ENCODE data around the gene CA10. TPM values are rescaled to one million over a fixed set of nuclear protein-coding genes. Genes with fewer than 3 reads are reported as not detected.

CA10 gene
- total RNA-seq, 1 experiment from 2014 or later: not detected

GRCh38 chr17:51643702-51644490 lies 514.6 kb downstream of the CA10 start:
- H3K4me3 Mint-ChIP-seq (ENCODE audit: low read depth, unreplicated experiment): no peak overlapping the region
- TF ChIP-seq, protein P1, sequence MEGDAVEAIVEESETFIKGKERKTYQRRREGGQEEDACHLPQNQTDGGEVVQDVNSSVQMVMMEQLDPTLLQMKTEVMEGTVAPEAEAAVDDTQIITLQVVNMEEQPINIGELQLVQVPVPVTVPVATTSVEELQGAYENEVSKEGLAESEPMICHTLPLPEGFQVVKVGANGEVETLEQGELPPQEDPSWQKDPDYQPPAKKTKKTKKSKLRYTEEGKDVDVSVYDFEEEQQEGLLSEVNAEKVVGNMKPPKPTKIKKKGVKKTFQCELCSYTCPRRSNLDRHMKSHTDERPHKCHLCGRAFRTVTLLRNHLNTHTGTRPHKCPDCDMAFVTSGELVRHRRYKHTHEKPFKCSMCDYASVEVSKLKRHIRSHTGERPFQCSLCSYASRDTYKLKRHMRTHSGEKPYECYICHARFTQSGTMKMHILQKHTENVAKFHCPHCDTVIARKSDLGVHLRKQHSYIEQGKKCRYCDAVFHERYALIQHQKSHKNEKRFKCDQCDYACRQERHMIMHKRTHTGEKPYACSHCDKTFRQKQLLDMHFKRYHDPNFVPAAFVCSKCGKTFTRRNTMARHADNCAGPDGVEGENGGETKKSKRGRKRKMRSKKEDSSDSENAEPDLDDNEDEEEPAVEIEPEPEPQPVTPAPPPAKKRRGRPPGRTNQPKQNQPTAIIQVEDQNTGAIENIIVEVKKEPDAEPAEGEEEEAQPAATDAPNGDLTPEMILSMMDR (IDR thresholded peaks at IDR 0.05; ENCODE audit: unreplicated experiment): no peak
- no TSS peak for BruUV-seq (replicated peaks)
- peaks cover 96% of the 10 kb centered on the region for H3K27me3 Mint-ChIP-seq (ENCODE audit: unreplicated experiment)
- intact Hi-C loops (cut with micrococcal nuclease; ENCODE audit: unreplicated experiment): no loop called here
- H3K4me1 Mint-ChIP-seq (ENCODE audit: low read depth, unreplicated experiment): no peaks in the 10 kb centered on the region
- no peaks in the 10 kb centered on the region for H3K36me3 Mint-ChIP-seq (ENCODE audit: insufficient read depth, unreplicated experiment)
- DNase-seq: no peak
- CTCF ChIA-PET: no interaction called here
- no peak overlapping the region for H3K27ac Mint-ChIP-seq (ENCODE audit: unreplicated experiment)
- no peaks in the 10 kb centered on the region for H3K9me3 Mint-ChIP-seq (ENCODE audit: low read depth, unreplicated experiment)

GRCh38 chr17:51642029-51642428 lies 516.5 kb downstream of the CA10 start:
- Mint-ChIP-seq H3K27ac (ENCODE audit: unreplicated experiment) (no peak overlapping the region), H3K27me3 (ENCODE audit: unreplicated experiment) (peaks cover 96% of the 10 kb centered on the region), H3K9me3 (ENCODE audit: low read depth, unreplicated experiment) (peaks cover 3% of the 10 kb centered on the region), H3K4me1 (ENCODE audit: low read depth, unreplicated experiment) (no peaks in the 10 kb centered on the region), H3K36me3 (ENCODE audit: insufficient read depth, unreplicated experiment) (no peaks in the 10 kb centered on the region), H3K4me3 (ENCODE audit: low read depth, unreplicated experiment) (no peak overlapping the region)
- TF ChIP-seq, protein P1 (IDR thresholded peaks at IDR 0.05; ENCODE audit: unreplicated experiment): no peak
- DNase-seq: no peak
- CTCF ChIA-PET: interaction anchor here (0.6 kb wide), 1 partner anchor 11 kb away, joined by 3 read pairs; no protein-coding TSS in a partner anchor
- BruUV-seq (replicated peaks): no TSS peak
- intact Hi-C loops (cut with micrococcal nuclease; ENCODE audit: unreplicated experiment): no loop called here

DNA sequence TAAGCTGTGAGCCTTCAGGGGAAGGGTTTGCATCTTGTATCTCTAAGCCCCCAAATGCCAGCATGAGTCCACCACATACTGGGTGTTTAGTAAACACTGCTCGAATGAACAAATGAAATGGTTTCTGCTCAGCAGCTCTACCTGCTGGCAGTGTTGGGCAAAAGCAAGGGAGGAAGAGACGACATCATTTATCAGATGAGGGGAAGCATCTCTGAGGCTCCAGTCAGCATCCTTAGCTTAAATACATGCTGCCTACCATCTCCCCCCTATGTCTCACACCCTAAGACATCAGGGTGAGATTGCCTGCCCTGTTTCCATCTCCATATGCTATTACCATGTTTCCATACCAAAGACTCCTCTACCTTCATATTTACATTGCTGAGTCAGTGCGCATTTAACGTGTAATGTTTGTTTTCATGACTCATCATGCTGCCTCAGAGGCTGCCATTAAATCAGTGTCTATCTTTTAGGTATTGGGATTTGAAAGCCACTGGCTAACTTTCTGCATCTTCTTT lies 518.3 kb downstream of the CA10 start:
- intact Hi-C loops (cut with micrococcal nuclease; ENCODE audit: unreplicated experiment): no loop called here
- no peak for DNase-seq
- CTCF ChIA-PET: interaction anchor here (1.0 kb wide), 1 partner anchor 11 kb away, joined by 4 read pairs; no protein-coding TSS in a partner anchor
- Mint-ChIP-seq H3K4me1 (ENCODE audit: low read depth, unreplicated experiment) (no peaks in the 10 kb centered on the region), H3K9me3 (ENCODE audit: low read depth, unreplicated experiment) (peaks cover 4% of the 10 kb centered on the region), H3K4me3 (ENCODE audit: low read depth, unreplicated experiment) (no peak overlapping the region), H3K36me3 (ENCODE audit: insufficient read depth, unreplicated experiment) (no peaks in the 10 kb centered on the region), H3K27ac (ENCODE audit: unreplicated experiment) (no peak overlapping the region), H3K27me3 (ENCODE audit: unreplicated experiment) (peaks cover 84% of the 10 kb centered on the region)
- TF ChIP-seq, protein P1 (IDR thresholded peaks at IDR 0.05; ENCODE audit: unreplicated experiment): peak; percentile 54
- BruUV-seq (replicated peaks): no TSS peak

GRCh38 chr17:51638971-51639370 lies 519.5 kb downstream of the CA10 start:
- peaks cover 4% of the 10 kb centered on the region for H3K9me3 Mint-ChIP-seq (ENCODE audit: low read depth, unreplicated experiment)
- no peak for DNase-seq
- no peaks in the 10 kb centered on the region for H3K4me1 Mint-ChIP-seq (ENCODE audit: low read depth, unreplicated experiment)
- TF ChIP-seq, protein P1 (IDR thresholded peaks at IDR 0.05; ENCODE audit: unreplicated experiment): no peak
- CTCF ChIA-PET: no interaction called here
- H3K4me3 Mint-ChIP-seq (ENCODE audit: low read depth, unreplicated experiment): no peak overlapping the region
- BruUV-seq (replicated peaks): no TSS peak
- no peak overlapping the region for H3K27ac Mint-ChIP-seq (ENCODE audit: unreplicated experiment)
- peaks cover 82% of the 10 kb centered on the region for H3K27me3 Mint-ChIP-seq (ENCODE audit: unreplicated experiment)
- H3K36me3 Mint-ChIP-seq (ENCODE audit: insufficient read depth, unreplicated experiment): no peaks in the 10 kb centered on the region
- intact Hi-C loops (cut with micrococcal nuclease; ENCODE audit: unreplicated experiment): no loop called here

Measured in Calu3 (cell line).